GM23338 (cell line): Measurements from ENCODE around the gene ARHGAP10. TPM values are rescaled to one million over a fixed set of nuclear protein-coding genes. Genes with fewer than 3 reads are reported as not detected.

Experiments used
- ATAC-seq: fragments of 200-7000 bp; cut with Tn5 transposase; 3 replicates; pipeline ENCODE4 v1.9.1; 2020
- DNase-seq: peaks from one replicate; pipeline ENCODE4 v3.0.0-alpha.2; 2015; ENCODE audit warnings: low spot score
- H2AFZ ChIP-seq: fragments of 200-600 bp; sonication (generic); 2 replicates; pipeline ENCODE4 v1.8.0; 2016; ENCODE audit warnings: antibody characterized with exemption, mild to moderate bottlenecking, moderate library complexity
- H3F3A ChIP-seq: fragments of 200-600 bp; sonication (generic); replicated peaks from 2 replicates; pipeline ENCODE4 v1.8.0; 2017; ENCODE audit warnings: antibody characterized with exemption, mixed run types, low read depth
- H3K27ac ChIP-seq: fragments of 200-600 bp; sonication (generic); 2 replicates; pipeline ENCODE4 v1.6.1; 2016; ENCODE audit warnings: low read depth
- H3K27me3 ChIP-seq: fragments of 200-600 bp; sonication (generic); 2 replicates; pipeline ENCODE4 v1.8.0; 2016; ENCODE audit warnings: mild to moderate bottlenecking, mixed run types, moderate library complexity; ENCODE audit not compliant: insufficient read depth
- H3K36me3 ChIP-seq: fragments of 200-600 bp; sonication (generic); 2 replicates; pipeline ENCODE4 v1.8.0; 2016; ENCODE audit warnings: mild to moderate bottlenecking; ENCODE audit not compliant: insufficient read depth
- H3K4me1 ChIP-seq: fragments of 200-600 bp; sonication (generic); 2 replicates; pipeline ENCODE4 v1.8.0; 2016; ENCODE audit warnings: mild to moderate bottlenecking, moderate library complexity; ENCODE audit not compliant: insufficient read depth
- H3K4me2 ChIP-seq: fragments of 200-600 bp; sonication (generic); 2 replicates; pipeline ENCODE4 v1.7.1; 2017; ENCODE audit warnings: mixed run types
- H3K4me3 ChIP-seq: fragments of 200-600 bp; sonication (generic); 2 replicates; pipeline ENCODE4 v1.6.1; 2016; ENCODE audit warnings: mixed run types
- H3K79me2 ChIP-seq: fragments of 200-600 bp; sonication (generic); replicated peaks from 2 replicates; pipeline ENCODE4 v1.8.0; 2017; ENCODE audit warnings: mild to moderate bottlenecking; ENCODE audit not compliant: insufficient read depth
- H3K9me2 ChIP-seq: fragments of 200-600 bp; sonication (generic); 2 replicates; pipeline ENCODE4 v1.8.0; 2017; ENCODE audit not compliant: insufficient read depth
- H4K20me1 ChIP-seq: fragments of 200-600 bp; sonication (generic); replicated peaks from 2 replicates; pipeline ENCODE4 v1.8.0; 2017; ENCODE audit warnings: mild to moderate bottlenecking; ENCODE audit not compliant: insufficient read depth
- H3K27ac Mint-ChIP-seq: 2 replicates; pipeline ENCODE4 v1.8.0; 2020; ENCODE audit warnings: inconsistent platforms, mild to moderate bottlenecking, moderate library complexity, mixed read lengths
- H3K27me3 Mint-ChIP-seq: 3 replicates; pipeline ENCODE4 v1.8.0; 2022; ENCODE audit warnings: low read depth, mild to moderate bottlenecking, moderate library complexity, mixed read lengths, inconsistent platforms; ENCODE audit not compliant: insufficient read depth, poor library complexity
- H3K36me3 Mint-ChIP-seq: 3 replicates; pipeline ENCODE4 v1.8.0; 2021; ENCODE audit warnings: low read depth, mild to moderate bottlenecking, inconsistent platforms, moderate library complexity, mixed read lengths
- H3K4me1 Mint-ChIP-seq: 3 replicates; pipeline ENCODE4 v1.8.0; 2020; ENCODE audit warnings: mild to moderate bottlenecking, inconsistent platforms, mixed read lengths
- H3K4me3 Mint-ChIP-seq: 3 replicates; pipeline ENCODE4 v1.8.0; 2021; ENCODE audit warnings: moderate library complexity, mild to moderate bottlenecking, inconsistent platforms, mixed read lengths
- H3K9me3 Mint-ChIP-seq: 3 replicates; pipeline ENCODE4 v1.8.0; 2020; ENCODE audit warnings: moderate library complexity, mild to moderate bottlenecking, inconsistent platforms, mixed read lengths
- CREB1 ChIP-seq: fragments of 250-450 bp; sonication (Bioruptor Pico); IDR thresholded peaks from 2 replicates; pipeline ENCODE4 v1.5.0; 2020; ENCODE audit warnings: low read depth, mild to moderate bottlenecking, moderate library complexity
- EZH2 ChIP-seq: fragments of 200-600 bp; sonication (generic); IDR thresholded peaks from one replicate; pipeline ENCODE4 v1.8.0; 2017; ENCODE audit warnings: antibody characterized with exemption, mild to moderate bottlenecking, low read depth; ENCODE audit not compliant: unreplicated experiment
- EZH2phosphoT487 ChIP-seq: fragments of 200-600 bp; sonication (generic); IDR thresholded peaks from one replicate; pipeline ENCODE4 v1.8.1; 2018; ENCODE audit warnings: antibody characterized with exemption; ENCODE audit not compliant: unreplicated experiment
- JUNB ChIP-seq: IDR thresholded peaks from one replicate; pipeline ENCODE4 v1.6.1; 2016; ENCODE audit warnings: antibody characterized with exemption; ENCODE audit not compliant: unreplicated experiment
- NANOG ChIP-seq: IDR thresholded peaks from 2 replicates; pipeline ENCODE4 v1.6.1; 2016; ENCODE audit warnings: antibody characterized with exemption, borderline replicate concordance
- POLR2AphosphoS5 ChIP-seq: IDR thresholded peaks from 2 replicates; pipeline ENCODE4 v1.6.1; 2016; ENCODE audit warnings: antibody characterized with exemption, low read depth
- STAT1 ChIP-seq: IDR thresholded peaks from one replicate; pipeline ENCODE4 v1.6.1; 2016; ENCODE audit warnings: antibody characterized with exemption; ENCODE audit not compliant: unreplicated experiment
- ZNF114 ChIP-seq: fragments of 250-450 bp; sonication (Bioruptor Pico); IDR thresholded peaks from 2 replicates; pipeline ENCODE4 v1.5.0; 2020; ENCODE audit warnings: mild to moderate bottlenecking, moderate library complexity
- ZNF331 ChIP-seq: fragments of 250-450 bp; sonication (Bioruptor Pico); IDR thresholded peaks from 2 replicates; pipeline ENCODE4 v1.5.0; 2020; ENCODE audit warnings: low read depth, mild to moderate bottlenecking, moderate library complexity
- polyA plus RNA-seq: library from polyadenylated mRNA; unstranded; fragments of >200 nt; fragmentation: Nextera tagmentation; extraction: Ambion mirVana; gene quantifications from 2 replicates; pipeline ENCODE4 v1.2.1, GENCODE V29; 2016
- total RNA-seq: library from RNA; depleted of rRNA; stranded (reverse); fragments of >200 nt; shearing (Covaris generic); gene quantifications from 2 replicates; pipeline ENCODE4 v1.2.3, GENCODE V29; 2014
- TF ChIP-seq, protein P1 (sequence below): fragments of 250-450 bp; sonication (Bioruptor Pico); IDR thresholded peaks from 2 replicates; pipeline ENCODE4 v1.5.0; 2020; ENCODE audit warnings: mild to moderate bottlenecking, moderate library complexity
- TF ChIP-seq, protein P2 (sequence below): IDR thresholded peaks from 2 replicates; pipeline ENCODE4 v1.6.1; 2016; ENCODE audit warnings: antibody characterized with exemption
- TF ChIP-seq, protein P3 (sequence below), 2 experiments: fragments of 200-600 bp in 1 of 2; sonication (generic) in 1 of 2; conservative IDR thresholded peaks; 2 replicates each; pipeline versions ENCODE4 v1.5.1 to v1.6.1; 2016 to 2017; ENCODE audit warnings: antibody characterized with exemption in 2 of 2, low read depth in 2 of 2, mild to moderate bottlenecking in 2 of 2, moderate library complexity in 1 of 2
- TF ChIP-seq, protein P4 (sequence below): IDR thresholded peaks from one replicate; pipeline ENCODE4 v1.6.1; 2018; ENCODE audit warnings: antibody characterized with exemption; ENCODE audit not compliant: unreplicated experiment

The ARHGAP10 gene
- total and polyA plus RNA-seq, 2 experiments from 2014 or later: 5.1 to 6.3 TPM

DNA sequence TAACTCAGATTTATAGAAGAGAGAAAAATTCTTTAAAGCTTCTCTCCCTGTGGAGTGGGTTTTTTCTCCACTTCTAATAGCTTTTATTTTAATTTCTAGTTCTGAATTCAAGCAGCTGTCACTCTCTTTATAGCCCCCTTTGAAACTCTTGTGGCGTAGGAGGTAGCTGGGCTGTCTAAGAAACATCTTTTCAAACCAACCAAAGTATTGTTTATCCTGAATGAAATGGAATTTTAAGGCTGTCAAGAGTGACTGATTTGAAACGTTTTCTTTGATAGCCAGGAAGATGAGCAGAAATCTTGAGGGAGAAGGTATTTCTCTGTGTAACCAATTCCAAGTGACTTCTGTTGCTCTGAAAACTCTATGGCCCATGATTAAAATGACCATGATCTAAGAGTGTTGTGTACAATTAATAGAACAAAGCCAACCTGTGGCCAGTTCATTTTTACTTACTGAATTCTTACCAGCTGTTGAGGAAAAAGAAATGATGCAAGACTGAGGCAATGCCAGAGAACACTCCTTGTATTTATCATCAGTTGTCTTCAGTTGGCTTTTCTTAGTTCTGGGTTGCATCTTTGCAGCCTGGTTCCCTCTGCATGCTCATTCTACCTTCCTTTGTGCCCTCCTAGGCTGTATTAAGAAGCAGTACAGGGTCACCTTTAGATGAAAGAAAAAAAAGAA, 298.4 kb downstream of the ARHGAP10 start:
- H3K36me3 Mint-ChIP-seq: no peaks in the 10 kb centered on the region; the same call in 2 of the 3 replicates
- DNase-seq (no peak), ATAC-seq (no peak)
- H3K27ac ChIP-seq: no peak overlapping the region
- no peaks in the 10 kb centered on the region for H3F3A ChIP-seq
- H3K36me3 ChIP-seq: no peaks in the 10 kb centered on the region
- H4K20me1 ChIP-seq: no peaks in the 10 kb centered on the region
- H3K27me3 ChIP-seq: no peaks in the 10 kb centered on the region
- H3K4me2 ChIP-seq: no peak overlapping the region
- H3K4me1 ChIP-seq: peaks cover 5% of the 10 kb centered on the region; the same call in 1 of the 2 replicates
- peak overlapping the region; percentile 61 for H3K27ac Mint-ChIP-seq
- no peaks in the 10 kb centered on the region for H3K27me3 Mint-ChIP-seq
- H3K4me3 Mint-ChIP-seq: no peak overlapping the region
- no peaks in the 10 kb centered on the region for H3K9me2 ChIP-seq
- H3K4me1 Mint-ChIP-seq: peaks cover 29% of the 10 kb centered on the region
- TF ChIP-seq EZH2phosphoT487 (no peak), STAT1 (no peak), ZNF331 (CRISPR knock-in tag) (no peak), JUNB (no peak), ZNF114 (no peak), NANOG (no peak), EZH2 (no peak), POLR2AphosphoS5 (no peak), CREB1 (CRISPR knock-in tag) (no peak)
- TF ChIP-seq, protein P1, sequence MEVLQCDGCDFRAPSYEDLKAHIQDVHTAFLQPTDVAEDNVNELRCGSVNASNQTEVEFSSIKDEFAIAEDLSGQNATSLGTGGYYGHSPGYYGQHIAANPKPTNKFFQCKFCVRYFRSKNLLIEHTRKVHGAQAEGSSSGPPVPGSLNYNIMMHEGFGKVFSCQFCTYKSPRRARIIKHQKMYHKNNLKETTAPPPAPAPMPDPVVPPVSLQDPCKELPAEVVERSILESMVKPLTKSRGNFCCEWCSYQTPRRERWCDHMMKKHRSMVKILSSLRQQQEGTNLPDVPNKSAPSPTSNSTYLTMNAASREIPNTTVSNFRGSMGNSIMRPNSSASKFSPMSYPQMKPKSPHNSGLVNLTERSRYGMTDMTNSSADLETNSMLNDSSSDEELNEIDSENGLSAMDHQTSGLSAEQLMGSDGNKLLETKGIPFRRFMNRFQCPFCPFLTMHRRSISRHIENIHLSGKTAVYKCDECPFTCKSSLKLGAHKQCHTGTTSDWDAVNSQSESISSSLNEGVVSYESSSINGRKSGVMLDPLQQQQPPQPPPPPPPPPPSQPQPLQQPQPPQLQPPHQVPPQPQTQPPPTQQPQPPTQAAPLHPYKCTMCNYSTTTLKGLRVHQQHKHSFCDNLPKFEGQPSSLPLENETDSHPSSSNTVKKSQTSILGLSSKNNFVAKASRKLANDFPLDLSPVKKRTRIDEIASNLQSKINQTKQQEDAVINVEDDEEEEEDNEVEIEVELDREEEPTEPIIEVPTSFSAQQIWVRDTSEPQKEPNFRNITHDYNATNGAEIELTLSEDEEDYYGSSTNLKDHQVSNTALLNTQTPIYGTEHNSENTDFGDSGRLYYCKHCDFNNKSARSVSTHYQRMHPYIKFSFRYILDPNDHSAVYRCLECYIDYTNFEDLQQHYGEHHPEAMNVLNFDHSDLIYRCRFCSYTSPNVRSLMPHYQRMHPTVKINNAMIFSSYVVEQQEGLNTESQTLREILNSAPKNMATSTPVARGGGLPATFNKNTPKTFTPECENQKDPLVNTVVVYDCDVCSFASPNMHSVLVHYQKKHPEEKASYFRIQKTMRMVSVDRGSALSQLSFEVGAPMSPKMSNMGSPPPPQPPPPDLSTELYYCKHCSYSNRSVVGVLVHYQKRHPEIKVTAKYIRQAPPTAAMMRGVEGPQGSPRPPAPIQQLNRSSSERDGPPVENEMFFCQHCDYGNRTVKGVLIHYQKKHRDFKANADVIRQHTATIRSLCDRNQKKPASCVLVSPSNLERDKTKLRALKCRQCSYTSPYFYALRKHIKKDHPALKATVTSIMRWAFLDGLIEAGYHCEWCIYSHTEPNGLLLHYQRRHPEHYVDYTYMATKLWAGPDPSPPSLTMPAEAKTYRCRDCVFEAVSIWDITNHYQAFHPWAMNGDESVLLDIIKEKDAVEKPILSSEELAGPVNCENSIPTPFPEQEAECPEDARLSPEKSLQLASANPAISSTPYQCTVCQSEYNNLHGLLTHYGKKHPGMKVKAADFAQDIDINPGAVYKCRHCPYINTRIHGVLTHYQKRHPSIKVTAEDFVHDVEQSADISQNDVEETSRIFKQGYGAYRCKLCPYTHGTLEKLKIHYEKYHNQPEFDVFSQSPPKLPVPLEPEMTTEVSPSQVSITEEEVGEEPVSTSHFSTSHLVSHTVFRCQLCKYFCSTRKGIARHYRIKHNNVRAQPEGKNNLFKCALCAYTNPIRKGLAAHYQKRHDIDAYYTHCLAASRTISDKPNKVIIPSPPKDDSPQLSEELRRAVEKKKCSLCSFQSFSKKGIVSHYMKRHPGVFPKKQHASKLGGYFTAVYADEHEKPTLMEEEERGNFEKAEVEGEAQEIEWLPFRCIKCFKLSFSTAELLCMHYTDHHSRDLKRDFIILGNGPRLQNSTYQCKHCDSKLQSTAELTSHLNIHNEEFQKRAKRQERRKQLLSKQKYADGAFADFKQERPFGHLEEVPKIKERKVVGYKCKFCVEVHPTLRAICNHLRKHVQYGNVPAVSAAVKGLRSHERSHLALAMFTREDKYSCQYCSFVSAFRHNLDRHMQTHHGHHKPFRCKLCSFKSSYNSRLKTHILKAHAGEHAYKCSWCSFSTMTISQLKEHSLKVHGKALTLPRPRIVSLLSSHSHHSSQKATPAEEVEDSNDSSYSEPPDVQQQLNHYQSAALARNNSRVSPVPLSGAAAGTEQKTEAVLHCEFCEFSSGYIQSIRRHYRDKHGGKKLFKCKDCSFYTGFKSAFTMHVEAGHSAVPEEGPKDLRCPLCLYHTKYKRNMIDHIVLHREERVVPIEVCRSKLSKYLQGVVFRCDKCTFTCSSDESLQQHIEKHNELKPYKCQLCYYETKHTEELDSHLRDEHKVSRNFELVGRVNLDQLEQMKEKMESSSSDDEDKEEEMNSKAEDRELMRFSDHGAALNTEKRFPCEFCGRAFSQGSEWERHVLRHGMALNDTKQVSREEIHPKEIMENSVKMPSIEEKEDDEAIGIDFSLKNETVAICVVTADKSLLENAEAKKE (CRISPR knock-in tag): no peak
- TF ChIP-seq, protein P2, sequence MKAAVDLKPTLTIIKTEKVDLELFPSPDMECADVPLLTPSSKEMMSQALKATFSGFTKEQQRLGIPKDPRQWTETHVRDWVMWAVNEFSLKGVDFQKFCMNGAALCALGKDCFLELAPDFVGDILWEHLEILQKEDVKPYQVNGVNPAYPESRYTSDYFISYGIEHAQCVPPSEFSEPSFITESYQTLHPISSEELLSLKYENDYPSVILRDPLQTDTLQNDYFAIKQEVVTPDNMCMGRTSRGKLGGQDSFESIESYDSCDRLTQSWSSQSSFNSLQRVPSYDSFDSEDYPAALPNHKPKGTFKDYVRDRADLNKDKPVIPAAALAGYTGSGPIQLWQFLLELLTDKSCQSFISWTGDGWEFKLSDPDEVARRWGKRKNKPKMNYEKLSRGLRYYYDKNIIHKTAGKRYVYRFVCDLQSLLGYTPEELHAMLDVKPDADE: no peak
- TF ChIP-seq, protein P3, sequence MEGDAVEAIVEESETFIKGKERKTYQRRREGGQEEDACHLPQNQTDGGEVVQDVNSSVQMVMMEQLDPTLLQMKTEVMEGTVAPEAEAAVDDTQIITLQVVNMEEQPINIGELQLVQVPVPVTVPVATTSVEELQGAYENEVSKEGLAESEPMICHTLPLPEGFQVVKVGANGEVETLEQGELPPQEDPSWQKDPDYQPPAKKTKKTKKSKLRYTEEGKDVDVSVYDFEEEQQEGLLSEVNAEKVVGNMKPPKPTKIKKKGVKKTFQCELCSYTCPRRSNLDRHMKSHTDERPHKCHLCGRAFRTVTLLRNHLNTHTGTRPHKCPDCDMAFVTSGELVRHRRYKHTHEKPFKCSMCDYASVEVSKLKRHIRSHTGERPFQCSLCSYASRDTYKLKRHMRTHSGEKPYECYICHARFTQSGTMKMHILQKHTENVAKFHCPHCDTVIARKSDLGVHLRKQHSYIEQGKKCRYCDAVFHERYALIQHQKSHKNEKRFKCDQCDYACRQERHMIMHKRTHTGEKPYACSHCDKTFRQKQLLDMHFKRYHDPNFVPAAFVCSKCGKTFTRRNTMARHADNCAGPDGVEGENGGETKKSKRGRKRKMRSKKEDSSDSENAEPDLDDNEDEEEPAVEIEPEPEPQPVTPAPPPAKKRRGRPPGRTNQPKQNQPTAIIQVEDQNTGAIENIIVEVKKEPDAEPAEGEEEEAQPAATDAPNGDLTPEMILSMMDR (conservative IDR thresholded peaks at IDR 0.05; ENCODE audit: low read depth in 2 of 2): no peak
- TF ChIP-seq, protein P4, sequence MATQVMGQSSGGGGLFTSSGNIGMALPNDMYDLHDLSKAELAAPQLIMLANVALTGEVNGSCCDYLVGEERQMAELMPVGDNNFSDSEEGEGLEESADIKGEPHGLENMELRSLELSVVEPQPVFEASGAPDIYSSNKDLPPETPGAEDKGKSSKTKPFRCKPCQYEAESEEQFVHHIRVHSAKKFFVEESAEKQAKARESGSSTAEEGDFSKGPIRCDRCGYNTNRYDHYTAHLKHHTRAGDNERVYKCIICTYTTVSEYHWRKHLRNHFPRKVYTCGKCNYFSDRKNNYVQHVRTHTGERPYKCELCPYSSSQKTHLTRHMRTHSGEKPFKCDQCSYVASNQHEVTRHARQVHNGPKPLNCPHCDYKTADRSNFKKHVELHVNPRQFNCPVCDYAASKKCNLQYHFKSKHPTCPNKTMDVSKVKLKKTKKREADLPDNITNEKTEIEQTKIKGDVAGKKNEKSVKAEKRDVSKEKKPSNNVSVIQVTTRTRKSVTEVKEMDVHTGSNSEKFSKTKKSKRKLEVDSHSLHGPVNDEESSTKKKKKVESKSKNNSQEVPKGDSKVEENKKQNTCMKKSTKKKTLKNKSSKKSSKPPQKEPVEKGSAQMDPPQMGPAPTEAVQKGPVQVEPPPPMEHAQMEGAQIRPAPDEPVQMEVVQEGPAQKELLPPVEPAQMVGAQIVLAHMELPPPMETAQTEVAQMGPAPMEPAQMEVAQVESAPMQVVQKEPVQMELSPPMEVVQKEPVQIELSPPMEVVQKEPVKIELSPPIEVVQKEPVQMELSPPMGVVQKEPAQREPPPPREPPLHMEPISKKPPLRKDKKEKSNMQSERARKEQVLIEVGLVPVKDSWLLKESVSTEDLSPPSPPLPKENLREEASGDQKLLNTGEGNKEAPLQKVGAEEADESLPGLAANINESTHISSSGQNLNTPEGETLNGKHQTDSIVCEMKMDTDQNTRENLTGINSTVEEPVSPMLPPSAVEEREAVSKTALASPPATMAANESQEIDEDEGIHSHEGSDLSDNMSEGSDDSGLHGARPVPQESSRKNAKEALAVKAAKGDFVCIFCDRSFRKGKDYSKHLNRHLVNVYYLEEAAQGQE: no peak
- no peak overlapping the region for H2AFZ ChIP-seq
- H3K9me3 Mint-ChIP-seq: no peaks in the 10 kb centered on the region; the same call in 2 of the 3 replicates
- H3K79me2 ChIP-seq: no peaks in the 10 kb centered on the region
- no peak overlapping the region for H3K4me3 ChIP-seq
